Endothelial cell of umbilical vein (primary cell): Measurements from ENCODE around the gene NFATC1. TPM values are rescaled to one million over a fixed set of nuclear protein-coding genes. Genes with fewer than 3 reads are reported as not detected.

Experiments
- BruUV-seq: library from RNA; stranded (reverse); fragments of 400-500 nt; replicated peaks from 2 replicates; lab custom pipeline; 2021; lab: Mats Ljungman, UMichigan
- CTCF ChIA-PET: fragments of 300-600, 350-600 bp; sonication (Branson Sonifier 250); formaldehyde crosslinking; loops from one replicate; lab custom pipeline; 2021; ENCODE audit warnings: antibody characterized with exemption, inconsistent platforms; lab: Charles Lee
- POLR2A ChIA-PET: fragments of 300-600, 350-600 bp; sonication (Branson Sonifier 250); formaldehyde crosslinking; loops from one replicate; lab custom pipeline; 2021; ENCODE audit warnings: antibody characterized with exemption, inconsistent platforms; lab: Charles Lee
- DNase-seq: peaks from one replicate; pipeline ENCODE4 v3.0.0-alpha.2; 2011; ENCODE audit warnings: low read depth, low spot score
- FAIRE-seq: peaks from 2 replicates; lab custom pipeline; 2011; peaks lifted over from hg19 to GRCh38; lab: Jason Lieb, UNC
- H2AFZ ChIP-seq: 2 replicates; pipeline ENCODE4 v1.6.0; 2012; ENCODE audit warnings: low read depth, low read length, control low read depth, inconsistent platforms
- H3K27ac ChIP-seq: 2 replicates; pipeline ENCODE4 v1.5.1; 2011; ENCODE audit warnings: low read depth, mild to moderate bottlenecking, control low read depth, low read length, moderate library complexity; ENCODE audit not compliant: insufficient read depth
- H3K27me3 ChIP-seq, 2 experiments: 2 replicates each; pipeline versions ENCODE4 v1.6.0 to v1.6.1; 2011; ENCODE audit warnings: low read length in 2 of 2, mixed read lengths in 1 of 2; ENCODE audit not compliant: control insufficient read depth in 2 of 2, insufficient read depth in 2 of 2
- H3K36me3 ChIP-seq, 2 experiments: 2 replicates in 1 of 2; 3 replicates in 1 of 2; pipeline ENCODE4 v1.5.1; 2011; ENCODE audit warnings: low read length in 2 of 2, mild to moderate bottlenecking in 1 of 2, moderate library complexity in 1 of 2; ENCODE audit not compliant: control insufficient read depth in 2 of 2, insufficient read depth in 2 of 2; ENCODE audit errors: extremely low read depth in 1 of 2
- H3K4me1 ChIP-seq: 3 replicates; pipeline ENCODE4 v1.5.1; 2011; ENCODE audit warnings: mild to moderate bottlenecking, low read length; ENCODE audit not compliant: control insufficient read depth, insufficient read depth; ENCODE audit errors: extremely low read depth
- H3K4me2 ChIP-seq: 2 replicates; pipeline ENCODE4 v1.6.1; 2011; ENCODE audit warnings: low read length, control low read depth, mixed read lengths; ENCODE audit not compliant: insufficient read depth
- H3K4me3 ChIP-seq, 3 experiments: fragments of 200-600 bp in 1 of 3; sonication (generic), shearing (Covaris generic) in 1 of 3; replicated peaks in 1 of 3; 2 replicates each; pipeline ENCODE4 v1.5.1; 2011 to 2016; ENCODE audit warnings: control low read depth in 3 of 3, low read length in 3 of 3, mild to moderate bottlenecking in 2 of 3, inconsistent platforms in 1 of 3, low read depth in 1 of 3, moderate library complexity in 1 of 3; ENCODE audit not compliant: insufficient read depth in 1 of 3
- H3K79me2 ChIP-seq: 2 replicates; pipeline ENCODE4 v1.6.0; 2012; ENCODE audit warnings: low read length, inconsistent platforms; ENCODE audit not compliant: control insufficient read depth, insufficient read depth
- H3K9ac ChIP-seq: replicated peaks from 2 replicates; pipeline ENCODE3; 2011; ENCODE audit warnings: low read length, control low read depth; ENCODE audit not compliant: insufficient read depth; ENCODE audit errors: extremely low read depth
- H3K9me1 ChIP-seq: replicated peaks from 3 replicates; pipeline ENCODE4 v1.6.0; 2011; ENCODE audit warnings: mild to moderate bottlenecking, low read length; ENCODE audit not compliant: control insufficient read depth, insufficient read depth; ENCODE audit errors: extremely low read depth
- H3K9me3 ChIP-seq: replicated peaks from 2 replicates; pipeline ENCODE4 v1.5.1; 2012; ENCODE audit warnings: low read length, inconsistent platforms; ENCODE audit not compliant: control insufficient read depth, insufficient read depth
- H4K20me1 ChIP-seq: replicated peaks from 2 replicates; pipeline ENCODE3; 2011; ENCODE audit warnings: mild to moderate bottlenecking, low read length; ENCODE audit not compliant: control insufficient read depth, insufficient read depth; ENCODE audit errors: extremely low read depth
- EZH2 ChIP-seq: IDR thresholded peaks from 2 replicates; pipeline ENCODE4 v1.6.1; 2012; ENCODE audit warnings: borderline replicate concordance, low read depth, mild to moderate bottlenecking, moderate library complexity, low read length, inconsistent platforms; ENCODE audit not compliant: severe bottlenecking
- FOS ChIP-seq: IDR thresholded peaks from 2 replicates; pipeline ENCODE4 v1.6.1; 2011; ENCODE audit warnings: mild to moderate bottlenecking, low read length, moderate library complexity, borderline replicate concordance; ENCODE audit not compliant: insufficient read depth
- GATA2 ChIP-seq: IDR thresholded peaks from 2 replicates; pipeline ENCODE4 v1.7.0; 2011; ENCODE audit warnings: low read depth, mild to moderate bottlenecking, moderate library complexity, mixed read lengths, low read length; ENCODE audit not compliant: insufficient read length, insufficient read depth
- JUN ChIP-seq: IDR thresholded peaks from 2 replicates; pipeline ENCODE4 v1.6.1; 2011; ENCODE audit warnings: borderline replicate concordance, low read depth; ENCODE audit not compliant: insufficient read length, insufficient read depth
- MYC ChIP-seq: IDR thresholded peaks from one replicate; pipeline ENCODE4 v1.6.1; 2011; ENCODE audit warnings: mild to moderate bottlenecking, low read depth, low read length
- POLR2A ChIP-seq: IDR thresholded peaks from 2 replicates; pipeline ENCODE4 v1.6.1; 2012; ENCODE audit warnings: low read depth, mild to moderate bottlenecking, control low read depth, low read length
- POLR2AphosphoS5 ChIP-seq: IDR thresholded peaks from 2 replicates; pipeline ENCODE4 v1.6.1; 2012; ENCODE audit warnings: low read depth, mild to moderate bottlenecking, control low read depth, low read length, moderate library complexity; ENCODE audit not compliant: insufficient read depth
- dilution Hi-C: fragments of 300-500 bp; cut with MboI; formaldehyde crosslinking; loops from one replicate; pipeline ENCODE4 v1.15.0; 2019; ENCODE audit warnings: low sequenced_read_pairs; ENCODE audit not compliant: extremely low pct_ligation_motif_present
- intact Hi-C: fragments of 100-400 bp; cut with micrococcal nuclease; formaldehyde crosslinking; loops from one replicate; pipeline ENCODE4 v1.10.0; 2022
- polyA plus RNA-seq, 4 experiments: library from polyadenylated mRNA; depleted of rRNA in 3 of 4; stranded (reverse) in 3 of 4; unstranded in 1 of 4; fragments of >200 nt; gene quantifications; 2 replicates each; pipeline versions ENCODE4 v1.2.1 to v1.2.3, GENCODE V29; 2011 to 2012; ENCODE audit warnings: missing spikeins in 1 of 4
- total RNA-seq: library from RNA; stranded (reverse); gene quantifications from 2 replicates; pipeline ENCODE4 v1.2.3, GENCODE V29; 2021
- TF ChIP-seq, protein P1 (sequence below): IDR thresholded peaks from 2 replicates; pipeline ENCODE4 v1.6.1; 2011; ENCODE audit not compliant: insufficient read depth, insufficient read length
- TF ChIP-seq, protein P2 (sequence below), 2 donors: IDR thresholded peaks; 1 replicate in 1 of 2; 2 replicates in 1 of 2; pipeline ENCODE4 v1.5.1; 2011; ENCODE audit warnings: low read length in 2 of 2, mild to moderate bottlenecking in 2 of 2, moderate library complexity in 2 of 2, control low read depth in 1 of 2, inconsistent platforms in 1 of 2, low read depth in 1 of 2; ENCODE audit not compliant: insufficient read depth in 1 of 2; ENCODE audit errors: extremely low read depth in 1 of 2

NFATC1 gene
- total and polyA plus RNA-seq, 2 donors (not counting 3 experiments of a cell fraction or from before 2014, with no cell fraction given): 11.1 to 30.0 TPM

DNA sequence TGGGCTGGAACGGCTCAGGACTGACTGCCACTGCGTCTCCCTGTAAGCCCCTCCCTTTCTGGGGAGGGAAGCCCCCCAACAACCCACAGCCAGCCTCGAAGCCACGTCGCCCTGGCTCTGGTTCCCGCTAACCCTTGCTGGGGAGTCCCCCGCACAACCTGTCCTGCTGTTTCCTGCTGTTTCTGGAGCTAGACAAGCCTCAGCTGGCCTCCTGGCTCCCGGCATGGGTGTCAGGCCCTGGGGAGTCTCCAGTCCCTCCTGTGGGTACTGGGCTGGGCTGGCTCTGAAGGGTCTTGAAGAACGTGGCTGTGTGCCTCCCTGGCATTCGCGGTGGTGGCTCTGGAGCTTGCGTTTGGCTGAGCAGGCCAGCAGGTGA is 20.9 kb downstream of the NFATC1 start:
- BruUV-seq: no TSS peak
- dilution Hi-C loops (no loop called here), intact Hi-C loops (no loop called here)
- FAIRE-seq (no peak), DNase-seq (no peak)
- POLR2A ChIA-PET: no interaction called here
- no peak for TF ChIP-seq POLR2AphosphoS5
- no peak for TF ChIP-seq FOS
- TF ChIP-seq GATA2: no peak
- TF ChIP-seq JUN: no peak
- no peak for TF ChIP-seq MYC
- TF ChIP-seq, protein P1, sequence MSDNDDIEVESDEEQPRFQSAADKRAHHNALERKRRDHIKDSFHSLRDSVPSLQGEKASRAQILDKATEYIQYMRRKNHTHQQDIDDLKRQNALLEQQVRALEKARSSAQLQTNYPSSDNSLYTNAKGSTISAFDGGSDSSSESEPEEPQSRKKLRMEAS: no peak
- TF ChIP-seq EZH2: no peak
- TF ChIP-seq, protein P2, sequence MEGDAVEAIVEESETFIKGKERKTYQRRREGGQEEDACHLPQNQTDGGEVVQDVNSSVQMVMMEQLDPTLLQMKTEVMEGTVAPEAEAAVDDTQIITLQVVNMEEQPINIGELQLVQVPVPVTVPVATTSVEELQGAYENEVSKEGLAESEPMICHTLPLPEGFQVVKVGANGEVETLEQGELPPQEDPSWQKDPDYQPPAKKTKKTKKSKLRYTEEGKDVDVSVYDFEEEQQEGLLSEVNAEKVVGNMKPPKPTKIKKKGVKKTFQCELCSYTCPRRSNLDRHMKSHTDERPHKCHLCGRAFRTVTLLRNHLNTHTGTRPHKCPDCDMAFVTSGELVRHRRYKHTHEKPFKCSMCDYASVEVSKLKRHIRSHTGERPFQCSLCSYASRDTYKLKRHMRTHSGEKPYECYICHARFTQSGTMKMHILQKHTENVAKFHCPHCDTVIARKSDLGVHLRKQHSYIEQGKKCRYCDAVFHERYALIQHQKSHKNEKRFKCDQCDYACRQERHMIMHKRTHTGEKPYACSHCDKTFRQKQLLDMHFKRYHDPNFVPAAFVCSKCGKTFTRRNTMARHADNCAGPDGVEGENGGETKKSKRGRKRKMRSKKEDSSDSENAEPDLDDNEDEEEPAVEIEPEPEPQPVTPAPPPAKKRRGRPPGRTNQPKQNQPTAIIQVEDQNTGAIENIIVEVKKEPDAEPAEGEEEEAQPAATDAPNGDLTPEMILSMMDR (IDR thresholded peaks at IDR 0.05; ENCODE audit: extremely low read depth in 1 of 2, insufficient read depth in 1 of 2, low read depth in 1 of 2, low read length in 2 of 2): no peak
- TF ChIP-seq POLR2A: no peak
- Histone ChIP-seq H3K9ac (no peak overlapping the region), H3K36me3 (peaks cover 5 to 21% of the 10 kb centered on the region in 2 experiments), H3K27ac (no peak overlapping the region), H2AFZ (no peak overlapping the region), H3K79me2 (peaks cover 4% of the 10 kb centered on the region), H3K9me1 (no peaks in the 10 kb centered on the region), H4K20me1 (no peaks in the 10 kb centered on the region), H3K9me3 (no peaks in the 10 kb centered on the region), H3K4me2 (no peak overlapping the region), H3K27me3 (no peaks in the 10 kb centered on the region), H3K4me1 (peaks cover 10% of the 10 kb centered on the region), H3K4me3 (no peak overlapping the region)
- CTCF ChIA-PET: no interaction called here
